Panc1 (cell line): Measurements from ENCODE around the gene MXD3. TPM values are rescaled to one million over a fixed set of nuclear protein-coding genes. Genes with fewer than 3 reads are reported as not detected.

Source experiments
- ATAC-seq: fragments of 200-7000 bp; cut with Tn5 transposase; 2 replicates; pipeline ENCODE4 v1.9.1; 2020; ENCODE audit warnings: mild to moderate bottlenecking, moderate library complexity
- BruUV-seq: library from RNA; stranded (reverse); fragments of 400-500 nt; replicated peaks from 2 replicates; lab custom pipeline; 2021; lab: Mats Ljungman, UMichigan
- CTCF ChIA-PET: fragments of 300-600 bp; sonication (Branson Sonifier 250); formaldehyde crosslinking; loops from one replicate; lab custom pipeline; 2022; ENCODE audit warnings: antibody characterized with exemption; lab: Charles Lee
- POLR2A ChIA-PET: fragments of 300-600 bp; sonication (Branson Sonifier 250); formaldehyde crosslinking; loops from one replicate; lab custom pipeline; 2022; ENCODE audit warnings: antibody characterized with exemption; lab: Charles Lee
- DNase-seq: peaks from one replicate; pipeline ENCODE4 v3.0.0-alpha.2; 2010; ENCODE audit warnings: low read depth, low spot score
- H3K27ac ChIP-seq: 2 replicates; pipeline ENCODE4 v1.5.1; 2011; ENCODE audit warnings: mild to moderate bottlenecking, low read length, inconsistent platforms
- H3K27me3 ChIP-seq: fragments of 200-500 bp; sonication (Bioruptor generic); 2 replicates; pipeline ENCODE4 v1.6.0; 2014; ENCODE audit warnings: low read length, inconsistent platforms; ENCODE audit not compliant: control insufficient read depth, insufficient read depth
- H3K36me3 ChIP-seq: fragments of 200-500 bp; sonication (Bioruptor generic); 2 replicates; pipeline ENCODE4 v1.5.1; 2014; ENCODE audit warnings: inconsistent platforms, mild to moderate bottlenecking, low read length, moderate library complexity; ENCODE audit not compliant: control insufficient read depth, insufficient read depth
- H3K4me1 ChIP-seq: 2 replicates; pipeline ENCODE4 v1.5.1; 2011; ENCODE audit warnings: inconsistent platforms, mild to moderate bottlenecking, low read length, moderate library complexity; ENCODE audit not compliant: control insufficient read depth, insufficient read depth
- H3K4me3 ChIP-seq, 2 experiments: 2 replicates each; pipeline ENCODE4 v1.5.1; 2011 to 2012; ENCODE audit warnings: low read depth in 2 of 2, low read length in 2 of 2, mild to moderate bottlenecking in 2 of 2, inconsistent platforms in 1 of 2, moderate library complexity in 1 of 2
- H3K9me3 ChIP-seq: fragments of 200-500 bp; sonication (Bioruptor generic); 2 replicates; pipeline ENCODE4 v1.5.1; 2014; ENCODE audit warnings: low read depth, mild to moderate bottlenecking, inconsistent platforms, low read length, moderate library complexity; ENCODE audit not compliant: control insufficient read depth, insufficient read depth
- CTCF ChIP-seq: fragments of 450-650 bp; IDR thresholded peaks from 2 replicates; pipeline ENCODE4 v1.5.1; 2017; ENCODE audit warnings: mild to moderate bottlenecking
- POLR2AphosphoS5 ChIP-seq: IDR thresholded peaks from 2 replicates; pipeline ENCODE4 v1.6.1; 2012; ENCODE audit warnings: mild to moderate bottlenecking, low read depth, low read length, moderate library complexity
- SIN3A ChIP-seq: IDR thresholded peaks from 2 replicates; pipeline ENCODE4 v1.6.1; 2012; ENCODE audit warnings: low read depth, mild to moderate bottlenecking, low read length, moderate library complexity, borderline replicate concordance; ENCODE audit not compliant: insufficient read depth
- TCF7L2 ChIP-seq: IDR thresholded peaks from 2 replicates; pipeline ENCODE4 v1.6.1; 2011; ENCODE audit warnings: mild to moderate bottlenecking, low read depth, low read length, inconsistent platforms
- in situ Hi-C: cut with HindIII; loops from 2 replicates; pipeline ENCODE4 v1.10.0; 2016; ENCODE audit warnings: low sequenced_read_pairs, low pct_unique_long_range_greater_than_20kb
- intact Hi-C: fragments of 100-400 bp; cut with micrococcal nuclease; formaldehyde crosslinking; loops from one replicate; pipeline ENCODE4 v1.10.0; 2022; ENCODE audit not compliant: unreplicated experiment
- total RNA-seq: library from RNA; stranded (reverse); gene quantifications from one replicate; pipeline ENCODE4 v1.2.1, GENCODE V29; 2021; ENCODE audit not compliant: unreplicated experiment
- TF ChIP-seq, protein P1 (sequence below), 2 experiments: IDR thresholded peaks; 2 replicates each; pipeline ENCODE4 v1.6.1; 2011 to 2012; ENCODE audit warnings: low read depth in 2 of 2, control low read depth in 1 of 2, low read length in 1 of 2, mild to moderate bottlenecking in 1 of 2, moderate library complexity in 1 of 2; ENCODE audit not compliant: insufficient read depth in 1 of 2

Gene MXD3
- total RNA-seq, 1 experiment from 2014 or later = 12.0 TPM

DNA sequence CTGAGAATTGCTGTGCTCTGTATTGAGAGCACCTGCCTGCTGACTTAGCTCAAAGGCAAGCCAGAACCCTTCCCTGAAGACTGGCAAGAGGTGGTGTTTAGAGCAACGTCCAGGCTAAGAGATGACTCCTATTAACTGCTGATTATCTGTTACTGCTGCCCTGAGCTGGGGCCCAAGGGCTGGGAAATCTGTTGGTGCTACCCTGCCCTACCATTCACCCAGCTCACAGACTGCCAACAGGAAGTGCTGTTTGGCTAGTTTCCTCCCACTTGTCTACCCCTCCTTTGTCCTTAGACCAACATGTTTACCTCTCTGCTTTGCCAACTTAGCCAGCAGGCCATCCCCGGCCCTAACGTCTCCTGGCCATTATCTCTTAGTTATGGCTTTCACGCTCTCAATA is 15.1 kb downstream of the MXD3 start:
- POLR2A ChIA-PET = no interaction called here
- ATAC-seq = no peak
- Histone ChIP-seq H3K4me3 (no peak overlapping the region), H3K27ac (no peak overlapping the region), H3K36me3 (peaks cover 21% of the 10 kb centered on the region), H3K27me3 (no peaks in the 10 kb centered on the region), H3K4me1 (peaks cover 15% of the 10 kb centered on the region), H3K9me3 (no peaks in the 10 kb centered on the region)
- CTCF ChIA-PET = no interaction called here
- no peak for TF ChIP-seq CTCF
- TF ChIP-seq SIN3A = no peak
- TF ChIP-seq POLR2AphosphoS5 = no peak
- no peak for TF ChIP-seq TCF7L2
- TF ChIP-seq, protein P1, sequence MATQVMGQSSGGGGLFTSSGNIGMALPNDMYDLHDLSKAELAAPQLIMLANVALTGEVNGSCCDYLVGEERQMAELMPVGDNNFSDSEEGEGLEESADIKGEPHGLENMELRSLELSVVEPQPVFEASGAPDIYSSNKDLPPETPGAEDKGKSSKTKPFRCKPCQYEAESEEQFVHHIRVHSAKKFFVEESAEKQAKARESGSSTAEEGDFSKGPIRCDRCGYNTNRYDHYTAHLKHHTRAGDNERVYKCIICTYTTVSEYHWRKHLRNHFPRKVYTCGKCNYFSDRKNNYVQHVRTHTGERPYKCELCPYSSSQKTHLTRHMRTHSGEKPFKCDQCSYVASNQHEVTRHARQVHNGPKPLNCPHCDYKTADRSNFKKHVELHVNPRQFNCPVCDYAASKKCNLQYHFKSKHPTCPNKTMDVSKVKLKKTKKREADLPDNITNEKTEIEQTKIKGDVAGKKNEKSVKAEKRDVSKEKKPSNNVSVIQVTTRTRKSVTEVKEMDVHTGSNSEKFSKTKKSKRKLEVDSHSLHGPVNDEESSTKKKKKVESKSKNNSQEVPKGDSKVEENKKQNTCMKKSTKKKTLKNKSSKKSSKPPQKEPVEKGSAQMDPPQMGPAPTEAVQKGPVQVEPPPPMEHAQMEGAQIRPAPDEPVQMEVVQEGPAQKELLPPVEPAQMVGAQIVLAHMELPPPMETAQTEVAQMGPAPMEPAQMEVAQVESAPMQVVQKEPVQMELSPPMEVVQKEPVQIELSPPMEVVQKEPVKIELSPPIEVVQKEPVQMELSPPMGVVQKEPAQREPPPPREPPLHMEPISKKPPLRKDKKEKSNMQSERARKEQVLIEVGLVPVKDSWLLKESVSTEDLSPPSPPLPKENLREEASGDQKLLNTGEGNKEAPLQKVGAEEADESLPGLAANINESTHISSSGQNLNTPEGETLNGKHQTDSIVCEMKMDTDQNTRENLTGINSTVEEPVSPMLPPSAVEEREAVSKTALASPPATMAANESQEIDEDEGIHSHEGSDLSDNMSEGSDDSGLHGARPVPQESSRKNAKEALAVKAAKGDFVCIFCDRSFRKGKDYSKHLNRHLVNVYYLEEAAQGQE (IDR thresholded peaks at IDR 0.05; ENCODE audit: insufficient read depth in 1 of 2, low read depth in 2 of 2, low read length in 1 of 2) = no peak
- in situ Hi-C loops = no loop called here
- intact Hi-C loops = no loop called here
- DNase-seq = no peak
- no TSS peak for BruUV-seq

GRCh38 chr5:177295924-177296323 is 15.8 kb downstream of the MXD3 start:
- DNase-seq (no peak), ATAC-seq (no peak)
- in situ Hi-C loops = no loop called here
- Histone ChIP-seq H3K36me3 (peaks cover 23% of the 10 kb centered on the region), H3K9me3 (no peaks in the 10 kb centered on the region), H3K4me3 (no peak overlapping the region), H3K4me1 (peaks cover 9% of the 10 kb centered on the region), H3K27ac (no peak overlapping the region), H3K27me3 (no peaks in the 10 kb centered on the region)
- BruUV-seq = no TSS peak
- ChIA-PET CTCF (no interaction called here), POLR2A (no interaction called here)
- no peak for TF ChIP-seq SIN3A
- no peak for TF ChIP-seq POLR2AphosphoS5
- TF ChIP-seq TCF7L2 = no peak
- TF ChIP-seq, protein P1 (IDR thresholded peaks at IDR 0.05; ENCODE audit: insufficient read depth in 1 of 2, low read depth in 2 of 2, low read length in 1 of 2) = no peak
- no peak for TF ChIP-seq CTCF
- intact Hi-C loops = no loop called here
